Vagina (tissue), 2 donors: ENCODE measurements around the gene ZNF423. TPM values are rescaled to one million over a fixed set of nuclear protein-coding genes. Genes with fewer than 3 reads are reported as not detected.

Experiments
- DNase-seq, 2 donors: peaks; one replicate each; pipeline ENCODE4 v3.0.0-alpha.2; 2017; ENCODE audit errors: extremely low spot score in 2 of 2
- H3K27ac ChIP-seq: fragments of 200-600 bp; sonication (generic); one replicate; pipeline ENCODE4 v1.5.1; 2019
- H3K27me3 ChIP-seq: fragments of 200-600 bp; sonication (generic); one replicate; pipeline ENCODE4 v1.5.1; 2019
- H3K36me3 ChIP-seq, 2 donors: fragments of 200-600 bp; sonication (generic); one replicate each; pipeline ENCODE4 v1.5.1; 2017 to 2019
- H3K4me1 ChIP-seq: fragments of 200-600 bp; sonication (generic); one replicate; pipeline ENCODE4 v1.5.1; 2019
- H3K4me3 ChIP-seq, 2 donors: fragments of 200-600 bp; sonication (generic); 1 replicate in 1 of 2; 2 replicates in 1 of 2; pipeline ENCODE4 v1.5.1; 2016 to 2019
- H3K9me3 ChIP-seq: fragments of 200-600 bp; sonication (generic); one replicate; pipeline ENCODE4 v1.5.1; 2019
- CTCF ChIP-seq, 3 experiments: fragments of 450-650 bp in 2 of 3; fragments of 200-600 bp in 1 of 3; sonication (generic) in 1 of 3; IDR thresholded peaks; one replicate each; pipeline ENCODE4 v1.5.1; 2017 to 2019; ENCODE audit warnings: antibody characterized with exemption in 3 of 3, mild to moderate bottlenecking in 2 of 3, moderate library complexity in 2 of 3
- POLR2A ChIP-seq, 2 donors: fragments of 450-650 bp; IDR thresholded peaks; one replicate each; pipeline ENCODE4 v1.6.1; 2017; ENCODE audit warnings: antibody characterized with exemption in 2 of 2, mild to moderate bottlenecking in 2 of 2, moderate library complexity in 2 of 2
- POLR2AphosphoS5 ChIP-seq, 2 donors: sonication (generic); formaldehyde crosslinking; IDR thresholded peaks; one replicate each; pipeline ENCODE4 v1.9.0; 2017; ENCODE audit warnings: antibody characterized with exemption in 2 of 2, mild to moderate bottlenecking in 2 of 2, low read depth in 1 of 2; ENCODE audit not compliant: insufficient read depth in 1 of 2
- intact Hi-C: fragments of 100-400 bp; cut with DNase I; formaldehyde crosslinking; loops from one replicate; pipeline ENCODE4 v1.15.1; 2023
- total RNA-seq: library from RNA; depleted of rRNA; stranded (reverse); fragments of >200 nt; gene quantifications from one replicate; pipeline ENCODE4 v1.2.3, GENCODE V29; 2016

The ZNF423 gene
- total RNA-seq, 1 donor from 2014 or later = 10.3 TPM

GRCh38 chr16:49491106-49491670, 364.7 kb downstream of the ZNF423 start:
- Histone ChIP-seq H3K36me3 (no peaks in the 10 kb centered on the region), H3K4me1 (peaks cover 13% of the 10 kb centered on the region), H3K9me3 (no peaks in the 10 kb centered on the region), H3K4me3 (no peak overlapping the region), H3K27ac (no peak overlapping the region), H3K27me3 (no peaks in the 10 kb centered on the region)
- intact Hi-C loops = loop anchor here (5.0 to 10.0 kb wide), 3 partner anchors 94 to 366 kb away; partner anchors contain the start of gene ZNF423
- TF ChIP-seq POLR2AphosphoS5 (IDR thresholded peaks at IDR 0.05; ENCODE audit: insufficient read depth in 1 of 2, low read depth in 1 of 2) (no peak), CTCF (IDR thresholded peaks at IDR 0.05) (no peak), POLR2A (IDR thresholded peaks at IDR 0.05) (no peak)
- no peak for DNase-seq

GRCh38 chr16:49490321-49490705, 365.6 kb downstream of the ZNF423 start:
- DNase-seq = no peak
- no peaks in the 10 kb centered on the region for H3K27me3 ChIP-seq
- H3K4me1 ChIP-seq = peaks cover 13% of the 10 kb centered on the region
- no peaks in the 10 kb centered on the region for H3K9me3 ChIP-seq
- TF ChIP-seq POLR2A (IDR thresholded peaks at IDR 0.05) = no peak
- no peak for TF ChIP-seq POLR2AphosphoS5 (IDR thresholded peaks at IDR 0.05; ENCODE audit: insufficient read depth in 1 of 2, low read depth in 1 of 2)
- TF ChIP-seq CTCF (IDR thresholded peaks at IDR 0.05) = no peak
- no peaks in the 10 kb centered on the region for H3K36me3 ChIP-seq
- no peak overlapping the region for H3K27ac ChIP-seq
- no peak overlapping the region for H3K4me3 ChIP-seq
- intact Hi-C loops = loop anchor here (5.0 to 10.0 kb wide), 3 partner anchors 94 to 367 kb away; partner anchors contain the start of gene ZNF423

- intact Hi-C loops = loop anchor here (5.0 to 10.0 kb wide), 3 partner anchors 95 to 367 kb away; partner anchors contain the start of gene ZNF423
- Histone ChIP-seq H3K4me1 (peaks cover 13% of the 10 kb centered on the region), H3K36me3 (no peaks in the 10 kb centered on the region), H3K9me3 (no peaks in the 10 kb centered on the region), H3K4me3 (no peak overlapping the region), H3K27me3 (no peaks in the 10 kb centered on the region), H3K27ac (no peak overlapping the region)
- no peak for TF ChIP-seq POLR2AphosphoS5 (IDR thresholded peaks at IDR 0.05; ENCODE audit: insufficient read depth in 1 of 2, low read depth in 1 of 2)
- TF ChIP-seq CTCF (IDR thresholded peaks at IDR 0.05) = no peak
- no peak for TF ChIP-seq POLR2A (IDR thresholded peaks at IDR 0.05)
- no peak for DNase-seq
These were observed 366.1 kb downstream of the ZNF423 start for GRCh38 chr16:49489686-49490320.

- Histone ChIP-seq H3K9me3 (no peaks in the 10 kb centered on the region), H3K36me3 (no peaks in the 10 kb centered on the region), H3K27ac (no peak overlapping the region), H3K4me1 (peaks cover 19% of the 10 kb centered on the region), H3K4me3 (no peak overlapping the region), H3K27me3 (no peaks in the 10 kb centered on the region)
- intact Hi-C loops = no loop called here
- TF ChIP-seq CTCF (IDR thresholded peaks at IDR 0.05) = no peak
- no peak for TF ChIP-seq POLR2A (IDR thresholded peaks at IDR 0.05)
- no peak for DNase-seq
These were observed 367.0 kb downstream of the ZNF423 start for GRCh38 chr16:49488740-49489525.
